Activated T-helper 1 cell treated with anti-CD3 and anti-CD28 coated beads, Interleukin-12 subunit alpha, Interleukin-12 subunit beta, Interleukin-2, Interleukin-4 antibody, amounts not matched to agents 30 ng/mL and 10 ng/mL and 1 ng/mL, durations not matched to agents 14 hours and 24 hours and 36 hours (primary cell): ENCODE results near the gene LIFR. TPM values are rescaled to one million over a fixed set of nuclear protein-coding genes. Genes with fewer than 3 reads are reported as not detected.
A peak's percentile ranks its signal among the peaks of the same experiment; 100 is the strongest.

Source experiments
- DNase-seq: peaks from one replicate; pipeline ENCODE4 v3.0.0; 2021; ENCODE audit warnings: low spot score
- H3K27ac Mint-ChIP-seq: one replicate; pipeline ENCODE4 v1.8.0; 2021; ENCODE audit warnings: mild to moderate bottlenecking, mixed read lengths
- H3K27me3 Mint-ChIP-seq: one replicate; pipeline ENCODE4 v1.8.0; 2022; ENCODE audit warnings: mild to moderate bottlenecking, moderate library complexity, mixed read lengths; ENCODE audit not compliant: insufficient read depth
- H3K36me3 Mint-ChIP-seq: one replicate; pipeline ENCODE4 v1.8.0; 2021; ENCODE audit warnings: low read depth, mixed read lengths
- H3K4me1 Mint-ChIP-seq: one replicate; pipeline ENCODE4 v1.8.0; 2021; ENCODE audit warnings: low read depth, mixed read lengths
- H3K4me3 Mint-ChIP-seq: one replicate; pipeline ENCODE4 v1.8.0; 2021; ENCODE audit warnings: mild to moderate bottlenecking, moderate library complexity, mixed read lengths
- H3K9me3 Mint-ChIP-seq: one replicate; pipeline ENCODE4 v1.8.0; 2021; ENCODE audit warnings: mixed read lengths
- intact Hi-C: fragments of 100-400 bp; cut with micrococcal nuclease; formaldehyde crosslinking; loops from one replicate; pipeline ENCODE4 v1.15.1; 2024
- total RNA-seq: library from RNA; stranded (reverse); gene quantifications from 2 replicates; pipeline ENCODE4 v1.2.3, GENCODE V29; 2022

LIFR gene
- total RNA-seq, 1 donor from 2014 or later = 0.10 TPM

DNA sequence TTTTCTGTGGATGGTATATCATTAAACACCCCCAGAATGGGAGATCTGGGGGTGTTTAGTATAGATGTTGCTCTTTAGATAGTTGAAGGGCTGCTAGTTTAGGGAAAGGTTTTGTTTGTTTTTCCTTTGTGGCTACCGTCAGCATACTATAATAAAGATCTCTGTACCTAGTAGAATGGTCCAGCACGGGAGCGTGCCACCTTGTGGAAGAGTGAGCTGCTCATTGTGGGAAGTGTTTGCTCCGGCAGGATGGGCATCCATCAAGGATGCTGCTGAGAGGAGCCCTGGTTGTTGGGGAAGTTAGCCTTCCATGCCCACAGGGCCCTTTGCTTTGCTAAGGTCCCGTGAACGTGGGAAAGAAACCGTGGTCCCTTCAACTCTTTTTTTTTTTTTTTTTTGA lies 113.1 kb downstream of the LIFR start:
- Mint-ChIP-seq H3K36me3 (no peaks in the 10 kb centered on the region), H3K4me3 (no peak overlapping the region), H3K4me1 (no peaks in the 10 kb centered on the region), H3K27me3 (peaks cover 49% of the 10 kb centered on the region), H3K27ac (no peak overlapping the region), H3K9me3 (no peaks in the 10 kb centered on the region)
- intact Hi-C loops = no loop called here
- DNase-seq = no peak

DNA sequence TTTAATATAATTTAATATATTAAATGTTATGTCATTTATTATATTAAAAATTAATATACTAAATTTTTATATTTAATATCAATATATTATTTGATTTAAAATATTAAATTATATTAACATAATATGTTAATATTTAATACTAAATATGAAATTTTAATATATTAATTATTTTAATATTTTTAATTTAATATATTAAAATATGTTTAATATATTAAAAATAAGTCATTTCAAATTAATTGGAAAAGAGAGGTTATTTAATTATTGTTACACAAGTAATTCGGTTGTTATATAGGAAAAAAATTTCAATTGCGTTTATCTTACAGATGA lies 114.2 kb downstream of the LIFR start:
- Mint-ChIP-seq H3K27me3 (peaks cover 41% of the 10 kb centered on the region), H3K36me3 (no peaks in the 10 kb centered on the region), H3K4me1 (no peaks in the 10 kb centered on the region), H3K27ac (no peak overlapping the region), H3K4me3 (no peak overlapping the region), H3K9me3 (no peaks in the 10 kb centered on the region)
- intact Hi-C loops = no loop called here
- no peak for DNase-seq

DNA sequence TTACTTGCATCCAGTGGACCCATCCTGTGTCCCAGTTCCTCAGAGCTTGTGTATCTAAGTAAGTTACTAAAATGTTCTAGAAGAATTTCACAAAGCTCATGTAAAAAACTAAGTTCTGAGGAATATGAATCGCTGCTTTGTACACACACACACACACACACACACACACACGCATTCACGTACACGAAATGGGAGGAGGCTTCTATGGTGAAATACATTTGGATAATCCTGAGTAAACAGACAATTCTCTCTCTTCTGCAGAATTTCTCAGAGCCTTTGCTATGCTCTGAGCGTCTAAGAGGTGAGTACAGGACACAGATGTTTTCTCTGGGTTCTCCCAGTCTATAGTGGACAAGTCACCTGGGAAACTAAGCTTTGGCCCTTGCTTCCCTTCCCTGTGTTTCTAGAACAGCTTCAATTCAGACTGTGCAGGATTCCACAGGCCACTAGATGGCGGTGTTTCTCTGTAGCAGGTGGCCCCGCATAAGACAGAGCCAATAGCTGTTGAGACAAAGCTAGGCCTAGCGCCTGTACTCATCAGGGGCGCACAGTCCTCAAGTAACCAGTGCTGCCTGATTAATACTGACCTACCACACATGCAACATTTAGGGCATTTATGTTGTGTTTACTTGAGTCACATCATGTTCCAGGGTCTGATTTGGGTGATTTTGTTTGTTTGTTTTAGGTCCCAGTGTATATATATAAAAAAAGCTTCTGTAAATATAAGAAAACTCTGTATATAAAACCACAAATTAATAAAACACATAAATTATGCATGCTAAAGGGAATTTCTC lies 114.8 kb downstream of the LIFR start:
- Mint-ChIP-seq H3K9me3 (no peaks in the 10 kb centered on the region), H3K4me3 (no peak overlapping the region), H3K36me3 (no peaks in the 10 kb centered on the region), H3K4me1 (no peaks in the 10 kb centered on the region), H3K27me3 (peaks cover 45% of the 10 kb centered on the region), H3K27ac (no peak overlapping the region)
- intact Hi-C loops = loop anchor here (1.0 to 2.0 kb wide), 5 partner anchors 110 to 639 kb away; no protein-coding TSS in a partner anchor
- peak; percentile 70 for DNase-seq

DNA sequence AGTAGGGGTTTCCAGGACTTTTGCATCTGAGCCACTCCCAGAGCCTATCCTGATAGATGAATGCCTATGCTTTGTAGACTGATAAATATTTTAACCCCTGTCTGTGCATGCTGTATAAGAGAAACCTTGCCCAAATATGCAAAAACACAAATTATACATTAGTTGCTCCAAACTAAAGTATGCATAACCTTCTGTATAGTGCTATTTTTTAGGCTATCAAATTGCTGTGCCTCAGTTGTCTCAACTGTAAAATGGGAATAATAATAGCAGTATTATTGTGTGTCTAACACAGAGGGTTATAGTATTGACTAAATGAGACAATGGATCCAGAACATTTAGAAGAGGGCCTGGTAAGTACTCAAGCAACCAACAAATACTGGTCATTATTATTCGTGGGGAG lies 117.7 kb downstream of the LIFR start:
- Mint-ChIP-seq H3K27me3 (peaks cover 39% of the 10 kb centered on the region), H3K4me1 (no peaks in the 10 kb centered on the region), H3K36me3 (no peaks in the 10 kb centered on the region), H3K9me3 (no peaks in the 10 kb centered on the region), H3K4me3 (no peak overlapping the region), H3K27ac (no peak overlapping the region)
- intact Hi-C loops = no loop called here
- DNase-seq = no peak

DNA sequence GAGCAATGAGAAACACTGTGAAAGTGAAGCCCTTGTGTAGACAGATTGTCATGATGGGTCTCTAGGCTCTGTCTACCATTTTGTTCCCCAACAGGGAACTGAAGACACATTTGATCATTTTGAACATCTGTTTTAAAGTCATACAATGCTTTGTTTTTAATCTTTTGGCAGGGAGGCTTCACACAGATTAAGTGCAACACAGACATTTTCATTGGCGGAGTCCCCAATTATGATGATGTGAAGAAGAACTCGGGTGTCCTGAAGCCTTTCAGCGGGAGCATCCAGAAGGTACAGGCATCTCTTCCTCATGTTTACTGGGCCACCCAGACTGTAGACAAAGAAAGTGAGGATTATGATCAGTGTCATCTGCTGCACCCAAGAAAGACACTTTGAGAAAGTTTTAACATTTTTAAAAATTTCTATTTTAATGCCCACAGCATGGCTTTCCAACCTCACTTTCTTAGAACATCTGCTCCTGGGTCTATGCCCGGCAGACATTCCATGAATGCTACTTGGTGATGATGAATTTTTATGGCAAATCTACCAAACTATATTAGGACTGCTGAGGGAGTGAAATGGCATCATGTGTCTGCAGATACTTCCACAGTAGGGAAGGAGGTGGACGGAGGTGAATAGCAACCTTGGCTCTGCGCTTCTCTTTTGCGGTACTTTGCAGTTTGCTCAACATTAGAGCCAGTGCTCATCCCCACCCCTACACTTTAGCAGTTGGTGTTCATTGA lies 121.3 kb downstream of the LIFR start:
- no peak for DNase-seq
- Mint-ChIP-seq H3K27ac (no peak overlapping the region), H3K36me3 (no peaks in the 10 kb centered on the region), H3K4me3 (no peak overlapping the region), H3K9me3 (no peaks in the 10 kb centered on the region), H3K27me3 (peaks cover 33% of the 10 kb centered on the region), H3K4me1 (no peaks in the 10 kb centered on the region)
- intact Hi-C loops = no loop called here

DNA sequence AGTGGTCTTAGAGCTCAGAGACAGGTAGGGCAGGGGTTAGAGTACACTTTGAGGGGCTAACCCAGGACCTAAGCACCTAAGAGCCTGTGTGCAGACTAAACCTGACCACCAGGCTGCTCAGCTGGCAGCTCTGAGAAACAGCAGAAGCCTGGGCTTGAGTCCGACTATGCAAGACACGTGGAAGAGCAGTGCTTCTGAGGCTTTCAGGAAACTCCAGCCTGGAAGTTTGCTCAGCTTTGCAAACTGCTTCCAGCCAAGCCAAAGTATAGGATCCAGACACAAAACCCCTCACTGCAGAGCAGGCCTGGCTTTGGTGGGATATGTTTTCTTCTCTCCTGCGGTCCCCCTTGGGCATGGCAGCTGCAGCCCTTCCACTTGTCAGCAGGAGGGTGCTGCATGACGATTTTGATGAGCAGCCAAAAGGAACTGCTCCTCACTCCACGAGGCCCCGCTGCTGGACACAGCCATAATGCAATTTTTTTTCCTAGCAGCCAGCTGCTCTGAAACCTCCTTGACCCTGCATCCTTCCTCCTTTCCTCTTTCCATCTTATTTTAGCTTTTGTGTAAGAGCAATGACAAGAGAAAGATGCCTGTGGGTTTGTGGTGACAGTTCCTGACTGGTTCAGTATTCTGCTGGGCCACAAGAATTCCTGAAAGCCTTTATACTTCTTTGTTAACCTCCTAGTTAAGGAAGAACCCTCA lies 123.1 kb downstream of the LIFR start:
- DNase-seq = no peak
- no peak overlapping the region for H3K27ac Mint-ChIP-seq
- H3K9me3 Mint-ChIP-seq = no peaks in the 10 kb centered on the region
- no peak overlapping the region for H3K4me3 Mint-ChIP-seq
- no peaks in the 10 kb centered on the region for H3K4me1 Mint-ChIP-seq
- no peaks in the 10 kb centered on the region for H3K36me3 Mint-ChIP-seq
- peaks cover 22% of the 10 kb centered on the region for H3K27me3 Mint-ChIP-seq
- intact Hi-C loops = no loop called here

DNA sequence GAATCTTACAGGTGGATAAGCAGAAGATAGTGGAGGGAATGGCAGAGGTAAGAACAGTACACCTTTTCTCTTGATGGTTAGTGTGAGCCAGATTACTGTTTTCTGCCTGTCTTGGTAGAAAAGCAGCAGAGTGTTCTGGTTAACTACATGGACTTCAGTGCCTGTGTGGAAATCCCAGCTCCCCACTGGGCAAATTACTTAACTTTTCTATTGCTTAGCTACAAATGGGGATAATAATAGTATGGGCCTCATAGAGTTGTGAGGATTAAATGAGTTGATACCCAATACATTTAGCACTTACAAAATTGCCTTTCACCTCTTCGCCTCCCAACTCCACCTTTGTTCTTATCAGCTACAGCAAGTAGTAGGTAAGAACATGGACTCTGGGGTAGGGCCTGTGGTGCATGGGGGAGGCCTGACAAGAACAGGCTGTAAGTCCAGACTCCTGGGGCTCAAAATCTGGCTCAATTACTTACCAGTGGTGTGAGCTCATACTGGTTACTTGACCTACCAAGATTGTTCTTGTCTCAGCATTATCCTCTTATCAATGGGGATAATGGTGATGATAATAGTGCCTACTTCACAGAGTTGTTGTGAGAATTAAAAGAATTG lies 125.1 kb downstream of the LIFR start:
- no peaks in the 10 kb centered on the region for H3K9me3 Mint-ChIP-seq
- no peak for DNase-seq
- H3K36me3 Mint-ChIP-seq = no peaks in the 10 kb centered on the region
- peaks cover 16% of the 10 kb centered on the region for H3K27me3 Mint-ChIP-seq
- intact Hi-C loops = no loop called here
- H3K27ac Mint-ChIP-seq = no peak overlapping the region
- peaks cover 15% of the 10 kb centered on the region for H3K4me1 Mint-ChIP-seq
- H3K4me3 Mint-ChIP-seq = no peak overlapping the region

DNA sequence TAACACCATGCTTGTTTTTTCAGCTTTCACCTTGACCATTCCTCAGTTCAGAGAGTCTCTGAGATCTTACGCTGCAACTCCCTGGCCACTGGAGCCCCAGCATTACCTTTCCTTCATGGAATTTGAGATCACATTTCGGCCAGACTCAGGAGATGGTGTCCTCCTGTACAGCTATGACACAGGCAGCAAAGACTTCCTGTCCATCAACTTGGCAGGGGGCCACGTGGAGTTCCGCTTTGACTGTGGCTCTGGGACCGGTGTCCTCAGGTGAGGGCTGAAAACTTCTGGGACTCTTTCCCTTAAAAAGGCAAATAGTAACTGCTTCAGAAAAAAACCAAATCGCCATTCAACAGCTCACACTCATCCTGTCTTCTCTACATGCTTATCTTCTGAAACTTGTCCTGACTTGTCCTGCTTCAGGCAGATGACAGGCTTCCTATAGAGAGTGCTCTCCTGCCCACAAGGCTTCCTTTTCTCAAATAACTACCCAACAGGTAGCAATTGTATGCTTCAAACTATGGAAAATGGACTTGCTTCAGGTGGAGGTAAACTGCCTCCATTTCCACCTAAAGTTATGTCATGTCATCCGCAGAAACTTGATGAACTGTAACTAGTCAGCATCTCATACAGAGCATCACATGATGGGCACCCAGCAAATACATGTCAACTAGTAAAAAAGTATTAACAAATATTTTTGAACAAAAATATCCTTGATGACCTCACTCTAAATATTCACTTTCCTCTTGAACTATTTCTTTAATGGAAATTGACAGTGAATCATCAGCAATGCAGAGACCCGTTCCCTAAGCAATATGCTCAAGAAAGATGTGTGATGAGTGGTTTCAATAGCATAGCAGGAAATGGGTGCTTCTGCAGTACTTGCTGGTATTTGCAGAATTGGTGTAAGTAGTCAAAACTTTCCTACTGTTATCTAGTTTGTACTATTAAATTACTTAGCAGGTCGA lies 129.2 kb downstream of the LIFR start:
- H3K4me1 Mint-ChIP-seq = peaks cover 15% of the 10 kb centered on the region
- peaks cover 10% of the 10 kb centered on the region for H3K27me3 Mint-ChIP-seq
- H3K9me3 Mint-ChIP-seq = no peaks in the 10 kb centered on the region
- no peak for DNase-seq
- H3K36me3 Mint-ChIP-seq = no peaks in the 10 kb centered on the region
- H3K4me3 Mint-ChIP-seq = no peak overlapping the region
- intact Hi-C loops = no loop called here
- H3K27ac Mint-ChIP-seq = no peak overlapping the region

DNA sequence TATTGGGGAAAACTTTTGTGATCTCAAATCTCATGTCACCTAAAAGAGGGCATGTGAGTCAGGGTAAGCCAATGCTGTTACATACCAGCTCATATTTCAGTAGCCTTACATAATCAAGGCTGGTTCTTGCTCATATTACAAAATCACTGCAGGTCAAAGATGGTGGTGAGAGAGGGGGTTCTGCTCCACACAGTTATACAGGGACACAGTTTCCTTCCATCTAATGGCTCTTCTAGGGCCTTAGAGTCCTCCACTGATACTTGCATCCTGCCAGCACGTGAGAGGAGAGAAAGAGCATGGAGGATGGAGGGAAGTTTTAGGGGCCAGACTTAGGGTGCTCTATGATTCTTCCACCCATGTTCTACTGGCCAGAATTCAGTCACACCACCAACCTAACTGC lies 130.0 kb downstream of the LIFR start:
- Mint-ChIP-seq H3K9me3 (no peaks in the 10 kb centered on the region), H3K4me1 (peaks cover 15% of the 10 kb centered on the region), H3K27ac (no peak overlapping the region), H3K36me3 (no peaks in the 10 kb centered on the region), H3K4me3 (no peak overlapping the region), H3K27me3 (peaks cover 7% of the 10 kb centered on the region)
- intact Hi-C loops = no loop called here
- no peak for DNase-seq
